Upper lobe of right lung (tissue), 1 donor: ENCODE results near the gene UBTF. TPM values are rescaled to one million over a fixed set of nuclear protein-coding genes. Genes with fewer than 3 reads are reported as not detected.

Experiments
- ATAC-seq: fragments of 200-7000 bp; cut with Tn5 transposase; one replicate; pipeline ENCODE4 v1.9.1; 2020; ENCODE audit warnings: mild to moderate bottlenecking, moderate library complexity
- DNase-seq: peaks from one replicate; pipeline ENCODE4 v3.0.0-alpha.2; 2020
- H3K27ac ChIP-seq: fragments of 200-600 bp; one replicate; pipeline ENCODE4 v1.8.0; 2022
- H3K27me3 ChIP-seq: fragments of 200-600 bp; one replicate; pipeline ENCODE4 v1.8.0; 2022; ENCODE audit warnings: mild to moderate bottlenecking
- H3K36me3 ChIP-seq: fragments of 200-600 bp; one replicate; pipeline ENCODE4 v1.8.0; 2022
- H3K4me1 ChIP-seq: fragments of 200-600 bp; one replicate; pipeline ENCODE4 v1.8.0; 2022
- H3K4me3 ChIP-seq: fragments of 200-600 bp; one replicate; pipeline ENCODE4 v1.8.0; 2022; ENCODE audit warnings: mild to moderate bottlenecking
- H3K9me3 ChIP-seq: fragments of 200-600 bp; one replicate; pipeline ENCODE4 v1.8.0; 2022
- intact Hi-C: fragments of 100-400 bp; cut with DNase I; formaldehyde crosslinking; loops from one replicate; pipeline ENCODE4 v1.11.0; 2022
- total RNA-seq: library from RNA; stranded (reverse); fragmentation: NEBNext Ultra II Directional; extraction: Animal tissue kit (Norgen Biotek cat#: 25700); gene quantifications from one replicate; pipeline ENCODE4 v1.2.1, GENCODE V29; 2021
- TF ChIP-seq, protein P1 (sequence below): fragments of 200-600 bp; IDR thresholded peaks from one replicate; pipeline ENCODE4 v1.8.0; 2022; ENCODE audit warnings: antibody characterized with exemption
- donor health status: DM: no; HTN: yes; CAD: no; lungs with severe emphysema.

UBTF gene
- total RNA-seq, 1 donor from 2014 or later: 62.6 TPM

GRCh38 chr17:44183024-44183423 lies 36.5 kb downstream of the UBTF start:
- ATAC-seq: no peak
- DNase-seq: no peak

GRCh38 chr17:44178133-44178532 lies 41.3 kb downstream of the UBTF start:
- peak; percentile 30 for ATAC-seq
- intact Hi-C loops: no loop called here
- Histone ChIP-seq H3K27ac (no peak overlapping the region), H3K27me3 (no peaks in the 10 kb centered on the region), H3K36me3 (peaks cover 15% of the 10 kb centered on the region), H3K4me3 (no peak overlapping the region), H3K4me1 (no peaks in the 10 kb centered on the region), H3K9me3 (no peaks in the 10 kb centered on the region)
- TF ChIP-seq, protein P1, sequence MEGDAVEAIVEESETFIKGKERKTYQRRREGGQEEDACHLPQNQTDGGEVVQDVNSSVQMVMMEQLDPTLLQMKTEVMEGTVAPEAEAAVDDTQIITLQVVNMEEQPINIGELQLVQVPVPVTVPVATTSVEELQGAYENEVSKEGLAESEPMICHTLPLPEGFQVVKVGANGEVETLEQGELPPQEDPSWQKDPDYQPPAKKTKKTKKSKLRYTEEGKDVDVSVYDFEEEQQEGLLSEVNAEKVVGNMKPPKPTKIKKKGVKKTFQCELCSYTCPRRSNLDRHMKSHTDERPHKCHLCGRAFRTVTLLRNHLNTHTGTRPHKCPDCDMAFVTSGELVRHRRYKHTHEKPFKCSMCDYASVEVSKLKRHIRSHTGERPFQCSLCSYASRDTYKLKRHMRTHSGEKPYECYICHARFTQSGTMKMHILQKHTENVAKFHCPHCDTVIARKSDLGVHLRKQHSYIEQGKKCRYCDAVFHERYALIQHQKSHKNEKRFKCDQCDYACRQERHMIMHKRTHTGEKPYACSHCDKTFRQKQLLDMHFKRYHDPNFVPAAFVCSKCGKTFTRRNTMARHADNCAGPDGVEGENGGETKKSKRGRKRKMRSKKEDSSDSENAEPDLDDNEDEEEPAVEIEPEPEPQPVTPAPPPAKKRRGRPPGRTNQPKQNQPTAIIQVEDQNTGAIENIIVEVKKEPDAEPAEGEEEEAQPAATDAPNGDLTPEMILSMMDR: no peak
- no peak for DNase-seq

More at GRCh38 chr17:44183024-44183423, 36.5 kb downstream of the UBTF start:
- TF ChIP-seq, protein P1: no peak
- peaks cover 13% of the 10 kb centered on the region for H3K4me1 ChIP-seq
- no peaks in the 10 kb centered on the region for H3K27me3 ChIP-seq
- intact Hi-C loops: no loop called here
- H3K27ac ChIP-seq: no peak overlapping the region
- H3K9me3 ChIP-seq: no peaks in the 10 kb centered on the region
- no peak overlapping the region for H3K4me3 ChIP-seq
- H3K36me3 ChIP-seq: peaks cover 15% of the 10 kb centered on the region

- intact Hi-C loops: no loop called here
- DNase-seq (no peak), ATAC-seq (peak; percentile 33)
- no peaks in the 10 kb centered on the region for H3K9me3 ChIP-seq
- no peak overlapping the region for H3K4me3 ChIP-seq
- H3K4me1 ChIP-seq: no peaks in the 10 kb centered on the region
- no peak overlapping the region for H3K27ac ChIP-seq
- H3K27me3 ChIP-seq: no peaks in the 10 kb centered on the region
- peaks cover 12% of the 10 kb centered on the region for H3K36me3 ChIP-seq
- TF ChIP-seq, protein P1: no peak
Measured at GRCh38 chr17:44177640-44178039, 41.8 kb downstream of the UBTF start.

- TF ChIP-seq, protein P1: no peak
- Histone ChIP-seq H3K4me1 (no peaks in the 10 kb centered on the region), H3K27me3 (no peaks in the 10 kb centered on the region), H3K27ac (no peak overlapping the region), H3K4me3 (no peak overlapping the region), H3K36me3 (peaks cover 4% of the 10 kb centered on the region), H3K9me3 (no peaks in the 10 kb centered on the region)
- ATAC-seq (peak; percentile 44), DNase-seq (no peak)
- intact Hi-C loops: no loop called here
Measured at GRCh38 chr17:44176671-44177501, 42.6 kb downstream of the UBTF start.

GRCh38 chr17:44176257-44176656 lies 43.2 kb downstream of the UBTF start:
- Histone ChIP-seq H3K27me3 (no peaks in the 10 kb centered on the region), H3K4me3 (no peak overlapping the region), H3K4me1 (no peaks in the 10 kb centered on the region), H3K36me3 (no peaks in the 10 kb centered on the region), H3K27ac (no peak overlapping the region), H3K9me3 (no peaks in the 10 kb centered on the region)
- TF ChIP-seq, protein P1: no peak
- intact Hi-C loops: no loop called here
- ATAC-seq (no peak), DNase-seq (no peak)
